Tibial artery (tissue), 4 donors: ENCODE measurements around the gene TPSAB1.
"Not testable (repeated sequence)": the region's sequence is repeated elsewhere in the genome, so short reads cannot be mapped to it uniquely, and the experiment has no call there.

Experiments used
- DNase-seq, 2 donors: peaks; one replicate each; pipeline ENCODE4 v3.0.0-alpha.2; 2019
- H3K27ac ChIP-seq, 2 donors: fragments of 200-600 bp; sonication (generic) in 1 of 2; 1 replicate in 1 of 2; 2 replicates in 1 of 2; pipeline ENCODE4 v1.5.1; 2018 to 2019; ENCODE audit warnings: mild to moderate bottlenecking in 1 of 2
- H3K27me3 ChIP-seq, 2 donors: fragments of 200-600 bp; sonication (generic) in 1 of 2; one replicate each; pipeline versions ENCODE4 v1.5.1 to v1.6.0; 2016 to 2019
- H3K36me3 ChIP-seq, 3 donors: fragments of 200-600 bp; sonication (generic) in 2 of 3; one replicate each; pipeline ENCODE4 v1.5.1; 2016 to 2019; ENCODE audit warnings: mild to moderate bottlenecking in 2 of 3
- H3K4me1 ChIP-seq, 4 donors: fragments of 200-600 bp; sonication (generic) in 2 of 4; 1 replicate in 3 of 4; 2 replicates in 1 of 4; pipeline ENCODE4 v1.5.1; 2016 to 2019
- H3K4me3 ChIP-seq, 2 donors: fragments of 200-600 bp; sonication (generic) in 1 of 2; 1 replicate in 1 of 2; 2 replicates in 1 of 2; pipeline ENCODE4 v1.5.1; 2018 to 2019; ENCODE audit warnings: mild to moderate bottlenecking in 2 of 2
- H3K9me3 ChIP-seq, 3 donors: fragments of 200-600 bp; sonication (generic) in 1 of 3; one replicate each; pipeline ENCODE4 v1.5.1; 2016 to 2019
- CTCF ChIP-seq, 2 experiments: fragments of 200-600 bp in 1 of 2; fragments of 450-650 bp in 1 of 2; IDR thresholded peaks; one replicate each; pipeline ENCODE4 v1.5.1; 2017 to 2019; ENCODE audit warnings: antibody characterized with exemption in 2 of 2, mild to moderate bottlenecking in 1 of 2, moderate library complexity in 1 of 2
- intact Hi-C: fragments of 100-400 bp; cut with DNase I; formaldehyde crosslinking; loops from one replicate; pipeline ENCODE4 v1.15.0; 2023; ENCODE audit warnings: low total_unique reads

Gene TPSAB1

GRCh38 chr16:1222553-1223354 lies 17.8 kb upstream of the TPSAB1 start:
- H3K9me3 ChIP-seq, result no peaks in the 10 kb centered on the region
- H3K27me3 ChIP-seq, result peaks cover 0 to 3% of the 10 kb centered on the region in 2 donors
- H3K27ac ChIP-seq, result no peak overlapping the region
- TF ChIP-seq CTCF (IDR thresholded peaks at IDR 0.05), result no peak
- H3K4me1 ChIP-seq, result peaks cover 0 to 12% (median 5%) of the 10 kb centered on the region in 4 donors
- peaks cover 21 to 45% (median 37%) of the 10 kb centered on the region in 3 donors for H3K36me3 ChIP-seq
- intact Hi-C loops, result no loop called here
- no peak overlapping the region for H3K4me3 ChIP-seq
- no peak for DNase-seq

DNA sequence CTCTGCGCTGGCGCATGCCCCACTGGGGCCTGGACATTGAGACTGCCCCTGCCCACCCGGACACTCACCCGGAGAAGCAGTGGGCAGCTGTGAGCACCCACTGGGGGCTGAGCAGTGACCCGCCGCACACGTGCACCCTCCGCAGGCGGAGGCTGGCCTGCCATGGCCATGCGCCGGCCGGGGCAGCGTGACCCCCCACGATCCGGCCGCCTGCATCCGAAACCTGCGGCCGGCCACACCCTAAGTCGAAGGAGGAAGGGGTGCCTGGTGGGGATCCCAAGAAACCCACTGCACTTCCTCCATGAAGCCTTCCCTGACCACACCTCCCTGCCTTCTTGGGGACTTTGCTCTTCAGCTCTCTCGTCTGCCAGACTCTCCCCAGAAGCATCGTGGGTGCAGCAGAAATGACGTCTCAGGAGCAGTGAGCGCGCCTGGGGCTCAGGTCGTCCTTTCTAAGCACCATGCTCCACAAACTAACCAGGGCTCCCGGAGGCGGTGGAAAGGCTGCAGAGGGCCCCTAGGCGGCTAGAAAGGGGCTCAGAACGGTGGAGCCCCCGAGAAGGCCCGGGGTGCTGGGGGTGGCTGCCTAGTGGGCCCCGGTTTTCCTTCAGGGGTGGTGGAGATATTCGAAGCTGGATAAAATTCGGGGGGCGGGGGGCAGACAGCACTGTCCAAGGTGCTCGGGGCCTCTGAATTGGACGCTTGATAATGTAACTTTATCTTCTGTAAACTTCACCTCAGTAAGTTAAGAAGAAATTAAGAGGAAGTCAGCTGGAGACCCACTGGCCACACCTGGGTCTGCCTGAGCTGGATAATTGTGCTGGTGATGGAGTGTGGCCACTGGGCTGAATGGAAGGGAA lies 16.9 kb upstream of the TPSAB1 start:
- intact Hi-C loops, result no loop called here
- no peak overlapping the region for H3K27ac ChIP-seq
- no peak for TF ChIP-seq CTCF (IDR thresholded peaks at IDR 0.05)
- no peak overlapping the region for H3K4me3 ChIP-seq
- peaks cover 0 to 3% of the 10 kb centered on the region in 2 donors for H3K27me3 ChIP-seq
- H3K4me1 ChIP-seq, result peaks cover 0 to 12% (median 5%) of the 10 kb centered on the region in 4 donors
- H3K36me3 ChIP-seq, result peaks cover 14 to 36% (median 29%) of the 10 kb centered on the region in 3 donors
- H3K9me3 ChIP-seq, result no peaks in the 10 kb centered on the region
- no peak for DNase-seq

DNA sequence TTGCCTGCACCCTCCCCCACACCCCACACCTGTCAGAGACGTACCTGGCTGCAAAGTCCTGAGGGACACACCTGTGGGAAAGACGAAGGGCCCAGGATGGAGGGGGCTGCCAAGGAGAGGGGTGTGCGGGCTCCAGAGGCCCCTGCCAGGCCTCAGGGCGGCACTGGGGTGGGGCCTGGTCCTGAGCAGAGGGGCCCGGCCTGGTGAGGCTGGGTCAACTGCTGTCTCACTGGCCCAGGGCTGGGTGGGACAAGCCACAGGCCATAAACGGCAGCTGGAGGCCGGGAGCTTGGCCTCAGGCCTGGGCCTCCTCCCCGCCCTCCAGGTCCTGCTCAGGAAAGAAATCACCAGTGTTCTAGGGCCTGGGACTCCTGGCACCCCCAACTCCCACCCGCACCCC lies 15.9 kb upstream of the TPSAB1 start:
- H3K36me3 ChIP-seq, result peaks cover 14 to 27% (median 20%) of the 10 kb centered on the region in 3 donors
- H3K27ac ChIP-seq, result no peak overlapping the region
- no peaks in the 10 kb centered on the region for H3K9me3 ChIP-seq
- no peak overlapping the region for H3K4me3 ChIP-seq
- DNase-seq, result no peak
- H3K27me3 ChIP-seq, result peaks cover 0 to 3% of the 10 kb centered on the region in 2 donors
- peaks cover 0 to 12% (median 5%) of the 10 kb centered on the region in 4 donors for H3K4me1 ChIP-seq
- no peak for TF ChIP-seq CTCF (IDR thresholded peaks at IDR 0.05)
- intact Hi-C loops, result no loop called here

- Histone ChIP-seq H3K4me3 (no peak within 1 kb of the TSS), H3K9me3 (no peaks in the 10 kb centered on the region), H3K4me1 (peaks cover 0 to 12% (median 5%) of the 10 kb centered on the region in 4 donors), H3K27ac (no peak within 1 kb of the TSS), H3K36me3 (peaks cover 12 to 22% (median 15%) of the 10 kb centered on the region in 3 donors), H3K27me3 (peaks cover 0 to 3% of the 10 kb centered on the region in 2 donors)
- intact Hi-C loops, result no loop called here
- no peak for TF ChIP-seq CTCF (IDR thresholded peaks at IDR 0.05)
- DNase-seq, result no peak
Observed at GRCh38 chr16:1225051-1225451, 15.5 kb upstream of the TPSAB1 start, which contains the start of gene TPSG1. Gene TPSG1 (minus strand): TSS chr16:1225268. CDS start chr16:1225252, 16 bp downstream.

- DNase-seq, H3K9me3 ChIP-seq: not testable (repeated sequence)
- H3K4me1 ChIP-seq, result peaks cover 0 to 12% (median 5%) of the 10 kb centered on the region in 4 donors
Observed at GRCh38 chr16:1225728-1226311, 14.7 kb upstream of the TPSAB1 start.

DNA sequence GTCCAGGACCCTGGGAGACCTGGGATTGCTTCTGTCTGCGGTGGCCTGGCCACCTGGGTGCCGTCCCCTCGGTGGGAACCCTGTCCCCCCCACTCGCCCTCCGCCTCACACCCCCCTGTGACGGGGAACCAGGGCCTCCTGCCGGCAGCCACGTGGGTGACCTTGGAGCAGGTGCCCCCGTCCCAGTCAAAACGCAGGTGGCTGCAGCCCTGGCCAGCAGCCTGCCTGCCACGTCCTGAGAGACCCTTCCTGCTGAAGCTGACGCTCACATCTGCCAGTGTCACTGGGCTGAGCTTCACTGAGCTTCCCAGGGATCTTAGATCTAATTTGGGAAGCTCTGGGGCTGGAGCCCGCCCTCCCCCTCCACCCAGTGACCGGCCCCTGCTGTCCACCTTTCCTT lies 13.8 kb upstream of the TPSAB1 start:
- H3K9me3 ChIP-seq, intact Hi-C loops, H3K27me3 ChIP-seq, H3K27ac ChIP-seq, H3K36me3 ChIP-seq, H3K4me3 ChIP-seq, DNase-seq: not testable (repeated sequence)
- H3K4me1 ChIP-seq, result peaks cover 0 to 12% (median 5%) of the 10 kb centered on the region in 4 donors

More at GRCh38 chr16:1225728-1226311, 14.7 kb upstream of the TPSAB1 start:
- peaks cover 4 to 14% (median 8%) of the 10 kb centered on the region in 3 donors for H3K36me3 ChIP-seq
- H3K4me3 ChIP-seq, H3K27ac ChIP-seq, intact Hi-C loops, H3K27me3 ChIP-seq: not testable (repeated sequence)

- H3K4me1 ChIP-seq, result peaks cover 0 to 12% (median 5%) of the 10 kb centered on the region in 4 donors
- H3K27ac ChIP-seq, DNase-seq, H3K9me3 ChIP-seq, H3K36me3 ChIP-seq, H3K27me3 ChIP-seq, intact Hi-C loops, H3K4me3 ChIP-seq: not testable (repeated sequence)
Observed at GRCh38 chr16:1228227-1228626, 12.3 kb upstream of the TPSAB1 start.

- H3K4me1 ChIP-seq, result peaks cover 0 to 12% (median 5%) of the 10 kb centered on the region in 4 donors
- not testable (repeated sequence) for H3K9me3 ChIP-seq
Observed at GRCh38 chr16:1229476-1229875, 11.0 kb upstream of the TPSAB1 start.

DNA sequence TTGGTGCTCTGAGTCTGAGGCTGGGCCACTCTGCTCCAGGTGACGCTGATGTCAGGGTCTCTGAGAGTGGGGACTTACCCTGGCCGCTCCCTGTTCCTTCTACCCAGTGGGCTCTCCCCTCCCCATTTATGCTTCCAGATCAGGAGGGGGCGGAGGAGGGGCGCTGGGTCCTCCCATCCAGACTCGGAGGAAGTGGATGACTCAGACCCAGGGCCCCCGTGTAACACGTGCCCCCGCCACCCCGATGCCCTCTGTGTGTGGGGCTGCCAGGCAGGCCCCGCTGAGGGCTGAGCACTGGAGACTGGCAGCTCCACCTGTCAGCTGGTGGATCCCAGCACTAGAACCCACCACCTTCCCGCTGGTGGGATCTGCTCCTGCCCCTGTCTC lies 10.4 kb upstream of the TPSAB1 start, which contains the start of gene TPSB2:
Gene TPSB2, minus strand, starts transcription at position 101 of the 387 bp plus-strand sequence. CDS start 233 bp downstream, outside the sequence.
- H3K27ac ChIP-seq, H3K27me3 ChIP-seq, intact Hi-C loops, H3K9me3 ChIP-seq, H3K36me3 ChIP-seq, DNase-seq, H3K4me3 ChIP-seq: not testable (repeated sequence)
- peaks cover 0 to 11% (median 5%) of the 10 kb centered on the region in 4 donors for H3K4me1 ChIP-seq

More at GRCh38 chr16:1229476-1229875, 11.0 kb upstream of the TPSAB1 start:
- H3K36me3 ChIP-seq, H3K27ac ChIP-seq, intact Hi-C loops, DNase-seq, H3K27me3 ChIP-seq, H3K4me3 ChIP-seq: not testable (repeated sequence)
